GM12865 (cell line): ENCODE data around the gene GLTP.

Experiments used
- DNase-seq: peaks from one replicate; pipeline ENCODE4 v3.0.0; 2010; ENCODE audit warnings: low read depth
- H3K4me3 ChIP-seq: 2 replicates; pipeline ENCODE4 v1.5.1; 2011; ENCODE audit warnings: mild to moderate bottlenecking, low read depth, low read length, control low read depth
- CTCF ChIP-seq: IDR thresholded peaks from 2 replicates; pipeline ENCODE4 v1.5.1; 2011; ENCODE audit warnings: low read length, control low read depth, low read depth, inconsistent platforms; ENCODE audit not compliant: insufficient read depth; ENCODE audit errors: missing control alignments

GLTP gene

GRCh38 chr12:109877504-109878246 lies 2.7 kb downstream of the GLTP start:
- TF ChIP-seq CTCF, result no peak
- H3K4me3 ChIP-seq, result no peak overlapping the region
- DNase-seq, result no peak

DNA sequence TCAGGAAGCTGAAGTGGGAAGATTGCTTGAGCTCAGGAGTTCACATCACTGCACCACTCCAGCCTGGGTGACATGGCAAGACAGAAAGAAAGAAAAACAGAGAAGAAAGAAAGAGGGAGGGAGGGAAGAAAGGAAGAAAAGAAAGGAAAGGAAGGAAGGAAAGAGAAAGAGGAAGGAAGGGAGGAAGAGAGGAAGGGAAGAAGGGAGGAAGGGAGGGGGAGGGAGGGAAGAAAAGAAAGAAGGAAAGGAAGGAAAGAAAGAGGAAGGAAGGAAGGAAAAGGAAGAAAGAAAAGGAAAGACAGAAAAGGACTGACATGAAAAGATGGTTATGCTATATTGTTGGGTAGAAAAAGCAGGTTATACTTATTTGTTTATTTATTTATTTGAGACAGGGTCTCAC lies 3.9 kb downstream of the GLTP start:
- no peak overlapping the region for H3K4me3 ChIP-seq
- no peak for TF ChIP-seq CTCF

DNA sequence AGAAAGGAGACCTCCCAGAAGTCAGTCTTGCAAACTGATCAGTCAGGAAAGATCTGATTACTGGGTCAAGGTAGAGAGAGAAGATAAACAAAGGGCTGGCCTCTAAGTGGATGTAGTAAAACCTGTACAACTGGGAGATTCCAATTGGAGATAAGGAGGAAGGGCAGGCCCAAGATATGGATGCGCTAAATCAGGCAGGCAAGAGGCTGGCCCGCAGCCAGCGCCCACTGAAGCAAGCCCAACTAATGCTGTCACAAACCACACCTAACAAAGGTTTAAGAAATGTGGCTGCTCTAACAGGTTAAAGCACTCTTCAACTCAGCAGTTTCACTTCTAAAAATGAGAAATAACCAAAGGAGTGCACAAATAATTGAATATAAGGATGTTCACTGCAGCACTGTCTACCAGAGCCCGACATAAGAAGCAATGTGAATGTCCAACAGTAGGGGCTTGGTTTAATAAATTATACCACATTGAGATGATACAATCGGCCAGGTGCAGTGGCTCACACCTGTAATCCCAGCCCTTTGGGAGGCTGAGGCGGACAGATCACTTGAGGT lies 4.7 kb downstream of the GLTP start:
- peak; percentile 73 for DNase-seq
- no peak for TF ChIP-seq CTCF
- no peak overlapping the region for H3K4me3 ChIP-seq

More for the DNA sequence above, 3.9 kb downstream of the GLTP start:
- no peak for DNase-seq

GRCh38 chr12:109873653-109874052 lies 6.7 kb downstream of the GLTP start:
- TF ChIP-seq CTCF, result no peak
- no peak overlapping the region for H3K4me3 ChIP-seq
- no peak for DNase-seq

- H3K4me3 ChIP-seq, result no peak overlapping the region
- DNase-seq, result no peak
Observed at GRCh38 chr12:109871668-109872314, 8.6 kb downstream of the GLTP start.

GRCh38 chr12:109870648-109871047 lies 9.7 kb downstream of the GLTP start:
- no peak for TF ChIP-seq CTCF
- no peak for DNase-seq
- no peak overlapping the region for H3K4me3 ChIP-seq

More at GRCh38 chr12:109871668-109872314, 8.6 kb downstream of the GLTP start:
- no peak for TF ChIP-seq CTCF
